A673 (cell line): Measurements from ENCODE around the gene UCP2. TPM values are rescaled to one million over a fixed set of nuclear protein-coding genes. Genes with fewer than 3 reads are reported as not detected.

Experiments
- BruUV-seq: library from RNA; stranded (reverse); fragments of 400-500 nt; replicated peaks from 2 replicates; lab custom pipeline; 2021; lab: Mats Ljungman, UMichigan
- CTCF ChIA-PET: fragments of 300-600 bp; sonication (Branson Sonifier 250); formaldehyde crosslinking; loops from one replicate; lab custom pipeline; 2022; ENCODE audit warnings: antibody characterized with exemption; lab: Charles Lee
- POLR2A ChIA-PET: fragments of 300-600 bp; sonication (Branson Sonifier 250); formaldehyde crosslinking; loops from one replicate; lab custom pipeline; 2022; ENCODE audit warnings: antibody characterized with exemption; ENCODE audit not compliant: low non-redundant PET; lab: Charles Lee
- DNase-seq: peaks from one replicate; pipeline ENCODE4 v3.0.0-alpha.2; 2015; ENCODE audit warnings: low spot score
- H3K27ac ChIP-seq: fragments of 200-600 bp; sonication (generic); 2 replicates; pipeline ENCODE4 v1.5.1; 2016; ENCODE audit warnings: mixed run types, low read depth, mild to moderate bottlenecking, mixed read lengths, antibody characterized with exemption, low read length; ENCODE audit not compliant: poor library complexity, severe bottlenecking
- H3K27me3 ChIP-seq: fragments of 200-600 bp; sonication (generic); replicated peaks from 2 replicates; pipeline ENCODE4 v1.6.1; 2017; ENCODE audit warnings: mixed run types, low read depth, mild to moderate bottlenecking, mixed read lengths, antibody characterized with exemption, low read length; ENCODE audit not compliant: insufficient read depth, poor library complexity
- H3K36me3 ChIP-seq: fragments of 200-600 bp; sonication (generic); 2 replicates; pipeline ENCODE4 v1.6.1; 2016; ENCODE audit warnings: mixed run types, mild to moderate bottlenecking, mixed read lengths, antibody characterized with exemption, low read length; ENCODE audit not compliant: insufficient read depth, poor library complexity, severe bottlenecking
- H3K4me1 ChIP-seq: fragments of 200-600 bp; sonication (generic); 2 replicates; pipeline ENCODE4 v1.6.1; 2017; ENCODE audit warnings: mixed run types, mild to moderate bottlenecking, mixed read lengths, antibody characterized with exemption, low read length; ENCODE audit not compliant: insufficient read depth, poor library complexity, severe bottlenecking
- H3K4me3 ChIP-seq: fragments of 200-600 bp; sonication (generic); 2 replicates; pipeline ENCODE4 v1.5.1; 2016; ENCODE audit warnings: low read depth, mixed run types, mild to moderate bottlenecking, mixed read lengths, low read length; ENCODE audit not compliant: poor library complexity, severe bottlenecking
- H3K9me3 ChIP-seq: fragments of 200-600 bp; sonication (generic); 2 replicates; pipeline ENCODE4 v1.6.1; 2016; ENCODE audit warnings: mixed run types, low read depth, mild to moderate bottlenecking, mixed read lengths, antibody characterized with exemption, low read length; ENCODE audit not compliant: poor library complexity, severe bottlenecking
- CTCF ChIP-seq: fragments of 300-800, 200-600 bp; sonication (generic); conservative IDR thresholded peaks from 2 replicates; pipeline ENCODE4 v1.5.1; 2017; ENCODE audit warnings: low read depth, mild to moderate bottlenecking, antibody characterized with exemption, low read length, moderate library complexity, mixed read lengths
- EZH2 ChIP-seq: fragments of 200-600 bp; sonication (generic); IDR thresholded peaks from 2 replicates; pipeline ENCODE4 v1.6.1; 2017; ENCODE audit warnings: borderline replicate concordance, low read depth, mild to moderate bottlenecking, mixed read lengths, antibody characterized with exemption, low read length; ENCODE audit not compliant: poor library complexity, severe bottlenecking
- intact Hi-C: fragments of 100-400 bp; cut with micrococcal nuclease; formaldehyde crosslinking; loops from one replicate; pipeline ENCODE4 v1.10.0; 2022; ENCODE audit not compliant: unreplicated experiment
- total RNA-seq: library from RNA; stranded (reverse); gene quantifications from 2 replicates; pipeline ENCODE4 v1.2.3, GENCODE V29; 2021

UCP2 gene
- total RNA-seq, 1 experiment from 2014 or later = 88.5 TPM

- intact Hi-C loops = no loop called here
- no TSS peak for BruUV-seq
- Histone ChIP-seq H3K4me3 (no peak overlapping the region), H3K36me3 (no peaks in the 10 kb centered on the region), H3K27me3 (no peaks in the 10 kb centered on the region), H3K4me1 (no peaks in the 10 kb centered on the region), H3K9me3 (no peaks in the 10 kb centered on the region), H3K27ac (no peak overlapping the region)
- no peak for TF ChIP-seq EZH2
- TF ChIP-seq CTCF = no peak
- ChIA-PET CTCF (no interaction called here), POLR2A (no interaction called here)
- DNase-seq = no peak
Measured at GRCh38 chr11:74021998-74022397, 39.4 kb upstream of the UCP2 start.

GRCh38 chr11:74020539-74020938, 37.9 kb upstream of the UCP2 start:
- Histone ChIP-seq H3K4me3 (no peak overlapping the region), H3K4me1 (no peaks in the 10 kb centered on the region), H3K36me3 (no peaks in the 10 kb centered on the region), H3K27me3 (no peaks in the 10 kb centered on the region), H3K27ac (no peak overlapping the region), H3K9me3 (no peaks in the 10 kb centered on the region)
- BruUV-seq = no TSS peak
- DNase-seq = no peak
- CTCF ChIA-PET = no interaction called here
- POLR2A ChIA-PET = no interaction called here
- intact Hi-C loops = no loop called here
- no peak for TF ChIP-seq EZH2
- no peak for TF ChIP-seq CTCF

GRCh38 chr11:74019860-74020259, 37.2 kb upstream of the UCP2 start:
- H3K4me3 ChIP-seq = no peak overlapping the region
- no peak overlapping the region for H3K27ac ChIP-seq
- ChIA-PET CTCF (no interaction called here), POLR2A (no interaction called here)
- H3K27me3 ChIP-seq = no peaks in the 10 kb centered on the region
- TF ChIP-seq EZH2 (no peak), CTCF (no peak)
- no TSS peak for BruUV-seq
- intact Hi-C loops = no loop called here
- no peaks in the 10 kb centered on the region for H3K4me1 ChIP-seq
- no peak for DNase-seq
- no peaks in the 10 kb centered on the region for H3K9me3 ChIP-seq
- H3K36me3 ChIP-seq = no peaks in the 10 kb centered on the region
